Esophagus (tissue), 2 donors: ENCODE measurements around the gene SPATA12. TPM values are rescaled to one million over a fixed set of nuclear protein-coding genes. Genes with fewer than 3 reads are reported as not detected.

Experiments used
- H3K27ac ChIP-seq, 2 donors: one replicate each; pipeline ENCODE4 v1.5.1; 2013; ENCODE audit warnings: low read depth in 2 of 2, mild to moderate bottlenecking in 2 of 2, inconsistent platforms in 1 of 2, low read length in 1 of 2, moderate library complexity in 1 of 2
- H3K27me3 ChIP-seq, 2 donors: one replicate each; pipeline ENCODE4 v1.6.1; 2013; ENCODE audit warnings: low read length in 2 of 2, control low read depth in 1 of 2, mild to moderate bottlenecking in 1 of 2; ENCODE audit not compliant: insufficient read depth in 2 of 2, control insufficient read depth in 1 of 2
- H3K36me3 ChIP-seq, 2 donors: one replicate each; pipeline ENCODE4 v1.6.1; 2013; ENCODE audit warnings: low read length in 1 of 2; ENCODE audit not compliant: control insufficient read depth in 2 of 2, insufficient read depth in 2 of 2
- H3K4me1 ChIP-seq, 2 donors: one replicate each; pipeline ENCODE4 v1.6.1; 2013; ENCODE audit warnings: low read length in 1 of 2; ENCODE audit not compliant: control insufficient read depth in 2 of 2, insufficient read depth in 2 of 2
- H3K4me3 ChIP-seq, 2 donors: one replicate each; pipeline ENCODE4 v1.5.1; 2013; ENCODE audit warnings: low read length in 2 of 2, mild to moderate bottlenecking in 2 of 2, low read depth in 1 of 2, moderate library complexity in 1 of 2
- H3K9me3 ChIP-seq, 2 donors: one replicate each; pipeline ENCODE4 v1.6.1; 2013; ENCODE audit warnings: mild to moderate bottlenecking in 2 of 2, low read depth in 1 of 2, low read length in 1 of 2, moderate library complexity in 1 of 2; ENCODE audit not compliant: control insufficient read depth in 2 of 2, insufficient read depth in 1 of 2
- WGBS, 2 donors: extraction: QIAGEN DNeasy Blood & Tissue Kit; methylation state at CpG; one replicate each; pipeline ENCODE4 v1.1.7; 2013; 5-methylcytosine and 5-hydroxymethylcytosine counted together
- polyA plus RNA-seq, 2 donors: library from polyadenylated mRNA; stranded (reverse); fragments of 200-250 nt; gene quantifications; one replicate each; pipeline ENCODE4 v1.2.3, GENCODE V29; 2013
- donor health status: healthy with polysubstance abuse.
- donor health status: Bipolar disorder and iron deficiency.

The SPATA12 gene
- polyA plus RNA-seq, 2 donors, result 0.02 to 0.05 TPM

- 30 to 45% methylated on average over 8 of the region's 8 CpGs for WGBS, 2 donors
These were observed 12.3 kb upstream of the SPATA12 start for GRCh38 chr3:57048052-57048671.

GRCh38 chr3:57048728-57049127 lies 11.7 kb upstream of the SPATA12 start:
- Histone ChIP-seq H3K4me3 (no peak overlapping the region), H3K4me1 (peaks cover 2 to 21% of the 10 kb centered on the region in 2 donors), H3K9me3 (no peaks in the 10 kb centered on the region), H3K27me3 (no peaks in the 10 kb centered on the region), H3K36me3 (no peaks in the 10 kb centered on the region), H3K27ac (peak overlapping the region; percentile 77 to 88)
- 45 to 67% methylated on average over 4 of the region's 4 CpGs for WGBS, 2 donors

More at GRCh38 chr3:57048052-57048671, 12.3 kb upstream of the SPATA12 start:
- H3K4me1 ChIP-seq, result peaks cover 2 to 20% of the 10 kb centered on the region in 2 donors
- no peak overlapping the region for H3K4me3 ChIP-seq
- H3K27ac ChIP-seq, result peak overlapping the region; percentile 77 to 88
- H3K9me3 ChIP-seq, result no peaks in the 10 kb centered on the region
- no peaks in the 10 kb centered on the region for H3K36me3 ChIP-seq
- H3K27me3 ChIP-seq, result no peaks in the 10 kb centered on the region

- Histone ChIP-seq H3K4me1 (peaks cover 2 to 18% of the 10 kb centered on the region in 2 donors), H3K9me3 (no peaks in the 10 kb centered on the region), H3K27me3 (no peaks in the 10 kb centered on the region), H3K4me3 (no peak overlapping the region), H3K27ac (peak overlapping the region in 1 of 2 donors; percentile 63), H3K36me3 (no peaks in the 10 kb centered on the region)
- WGBS, 2 donors, result 69 to 78% methylated on average over 5 of the region's 5 CpGs
These were observed 7.8 kb upstream of the SPATA12 start for GRCh38 chr3:57052662-57053061.

- WGBS, 2 donors, result 64 to 67% methylated on average over 6 of the region's 6 CpGs
- Histone ChIP-seq H3K4me3 (no peak overlapping the region), H3K27ac (peak overlapping the region in 1 of 2 donors; percentile 63)
These were observed 7.3 kb upstream of the SPATA12 start for GRCh38 chr3:57053122-57053521.

GRCh38 chr3:57057351-57057750 lies 3.1 kb upstream of the SPATA12 start:
- Histone ChIP-seq H3K9me3 (no peaks in the 10 kb centered on the region), H3K27ac (peak overlapping the region in 1 of 2 donors; percentile 41), H3K27me3 (no peaks in the 10 kb centered on the region), H3K36me3 (no peaks in the 10 kb centered on the region), H3K4me1 (peaks cover 0 to 8% of the 10 kb centered on the region in 2 donors), H3K4me3 (no peak overlapping the region)
- WGBS, 2 donors, result 64 to 68% methylated on average over 6 of the region's 6 CpGs

More at GRCh38 chr3:57053122-57053521, 7.3 kb upstream of the SPATA12 start:
- Histone ChIP-seq H3K4me1 (peaks cover 2 to 18% of the 10 kb centered on the region in 2 donors), H3K36me3 (no peaks in the 10 kb centered on the region), H3K9me3 (no peaks in the 10 kb centered on the region), H3K27me3 (no peaks in the 10 kb centered on the region)

- H3K27ac ChIP-seq, result peak overlapping the region; percentile 27 to 49
- WGBS, 2 donors, result 57 to 63% methylated on average over 3 of the region's 3 CpGs
- H3K27me3 ChIP-seq, result no peaks in the 10 kb centered on the region
- H3K4me1 ChIP-seq, result peaks cover 2 to 16% of the 10 kb centered on the region in 2 donors
- no peak overlapping the region for H3K4me3 ChIP-seq
- no peaks in the 10 kb centered on the region for H3K36me3 ChIP-seq
- H3K9me3 ChIP-seq, result no peaks in the 10 kb centered on the region
These were observed 1.1 kb upstream of the SPATA12 start for GRCh38 chr3:57059411-57059810.

- H3K4me1 ChIP-seq, result peaks cover 3 to 17% of the 10 kb centered on the region in 2 donors
- H3K36me3 ChIP-seq, result no peaks in the 10 kb centered on the region
- H3K9me3 ChIP-seq, result no peaks in the 10 kb centered on the region
- 85 to 91% methylated on average over 3 of the region's 3 CpGs for WGBS, 2 donors
- H3K27me3 ChIP-seq, result no peaks in the 10 kb centered on the region
- H3K27ac ChIP-seq, result peak overlapping the region; percentile 58 to 81
- H3K4me3 ChIP-seq, result no peak overlapping the region
These were observed 1.1 kb downstream of the SPATA12 start for GRCh38 chr3:57061556-57061955.

GRCh38 chr3:57062101-57062631 lies 1.7 kb downstream of the SPATA12 start:
- H3K36me3 ChIP-seq, result no peaks in the 10 kb centered on the region
- no peaks in the 10 kb centered on the region for H3K27me3 ChIP-seq
- no peaks in the 10 kb centered on the region for H3K9me3 ChIP-seq
- no peak overlapping the region for H3K4me3 ChIP-seq
- peaks cover 3 to 17% of the 10 kb centered on the region in 2 donors for H3K4me1 ChIP-seq
- WGBS, 2 donors, result 30 to 49% methylated on average over 9 of the region's 9 CpGs
- H3K27ac ChIP-seq, result peak overlapping the region; percentile 58 to 81

- Histone ChIP-seq H3K27me3 (no peaks in the 10 kb centered on the region), H3K9me3 (no peaks in the 10 kb centered on the region), H3K27ac (peak overlapping the region in 1 of 2 donors; percentile 53), H3K4me3 (no peak overlapping the region), H3K36me3 (no peaks in the 10 kb centered on the region), H3K4me1 (peaks cover 3 to 18% of the 10 kb centered on the region in 2 donors)
- WGBS, 2 donors, result 88% methylated on average over 5 of the region's 5 CpGs
These were observed 2.6 kb downstream of the SPATA12 start for GRCh38 chr3:57063032-57063431.

GRCh38 chr3:57064001-57064400 lies 3.5 kb downstream of the SPATA12 start:
- Histone ChIP-seq H3K9me3 (no peaks in the 10 kb centered on the region), H3K4me3 (no peak overlapping the region), H3K36me3 (no peaks in the 10 kb centered on the region), H3K27ac (peak overlapping the region in 1 of 2 donors; percentile 8), H3K4me1 (peaks cover 3 to 18% of the 10 kb centered on the region in 2 donors), H3K27me3 (no peaks in the 10 kb centered on the region)
- 81 to 82% methylated on average over 6 of the region's 6 CpGs for WGBS, 2 donors
